OCI-LY1 (cell line): Measurements from ENCODE around the gene HOXB4.

ENCODE experiments used
- H2AFZ ChIP-seq: fragments of 200-600 bp; sonication (generic), shearing (Covaris generic); 2 replicates; pipeline ENCODE4 v1.6.0; 2014; ENCODE audit warnings: antibody characterized with exemption, mild to moderate bottlenecking, low read length
- H3F3A ChIP-seq: fragments of 200-600 bp; sonication (generic), shearing (Covaris generic); 2 replicates; pipeline ENCODE4 v1.6.0; 2014; ENCODE audit warnings: mild to moderate bottlenecking, antibody characterized with exemption, low read length, moderate library complexity; ENCODE audit not compliant: insufficient read depth
- H3K27ac ChIP-seq: fragments of 200-600 bp; sonication (generic); 2 replicates; pipeline ENCODE4 v1.5.1; 2014; ENCODE audit warnings: low read length, mixed run types, mild to moderate bottlenecking, low read depth; ENCODE audit not compliant: poor library complexity, severe bottlenecking
- H3K27me3 ChIP-seq: fragments of 200-600 bp; sonication (generic); 2 replicates; pipeline ENCODE4 v1.6.0; 2014; ENCODE audit warnings: antibody characterized with exemption, mild to moderate bottlenecking, low read length, moderate library complexity; ENCODE audit not compliant: insufficient read depth
- H3K36me3 ChIP-seq: fragments of 200-600 bp; sonication (generic); 2 replicates; pipeline ENCODE4 v1.6.1; 2014; ENCODE audit warnings: mild to moderate bottlenecking, antibody characterized with exemption, low read length, moderate library complexity, mixed read lengths; ENCODE audit not compliant: insufficient read depth
- H3K4me1 ChIP-seq: fragments of 200-600 bp; sonication (generic); 2 replicates; pipeline ENCODE4 v1.5.1; 2014; ENCODE audit warnings: mild to moderate bottlenecking, low read length, moderate library complexity; ENCODE audit not compliant: insufficient read depth, severe bottlenecking
- H3K4me2 ChIP-seq: fragments of 200-600 bp; sonication (generic), shearing (Covaris generic); 2 replicates; pipeline ENCODE4 v1.6.1; 2014; ENCODE audit warnings: low read length
- H3K4me3 ChIP-seq: fragments of 200-600 bp; sonication (generic); 2 replicates; pipeline ENCODE4 v1.5.1; 2014; ENCODE audit warnings: low read length, low read depth, mild to moderate bottlenecking, mixed read lengths; ENCODE audit not compliant: poor library complexity, severe bottlenecking
- H3K79me2 ChIP-seq: fragments of 200-600 bp; shearing (Covaris generic); 2 replicates; pipeline ENCODE4 v1.6.1; 2016; ENCODE audit warnings: mixed run types, low read length, mixed read lengths; ENCODE audit not compliant: insufficient read depth
- H3K9ac ChIP-seq: fragments of 200-600 bp; sonication (generic), shearing (Covaris generic); 2 replicates; pipeline ENCODE4 v1.6.1; 2014; ENCODE audit warnings: mild to moderate bottlenecking, low read length, mixed read lengths
- H3K9me2 ChIP-seq: fragments of 200-600 bp; sonication (generic), shearing (Covaris generic); 2 replicates; pipeline ENCODE4 v1.6.1; 2014; ENCODE audit warnings: low read depth, mild to moderate bottlenecking, low read length, mixed read lengths
- H3K9me3 ChIP-seq: fragments of 200-600 bp; shearing (Covaris generic); 2 replicates; pipeline ENCODE4 v1.6.1; 2014; ENCODE audit warnings: low read length, mixed read lengths
- H4K20me1 ChIP-seq: fragments of 200-600 bp; sonication (generic), shearing (Covaris generic); 2 replicates; pipeline ENCODE4 v1.6.0; 2016; ENCODE audit warnings: mild to moderate bottlenecking, low read length; ENCODE audit not compliant: insufficient read depth
- EZH2 ChIP-seq: fragments of 200-600 bp; sonication (generic), shearing (Covaris generic); IDR thresholded peaks from 2 replicates; pipeline ENCODE4 v1.8.0; 2017; ENCODE audit warnings: borderline replicate concordance, mixed run types, mild to moderate bottlenecking, antibody characterized with exemption, low read length, moderate library complexity, mixed read lengths
- TF ChIP-seq, protein P1 (sequence below): fragments of 200-600 bp; sonication (generic), shearing (Covaris generic); IDR thresholded peaks from 2 replicates; pipeline ENCODE4 v1.5.1; 2017; ENCODE audit warnings: mild to moderate bottlenecking, antibody characterized with exemption, low read length, moderate library complexity, mixed read lengths

The HOXB4 gene

DNA sequence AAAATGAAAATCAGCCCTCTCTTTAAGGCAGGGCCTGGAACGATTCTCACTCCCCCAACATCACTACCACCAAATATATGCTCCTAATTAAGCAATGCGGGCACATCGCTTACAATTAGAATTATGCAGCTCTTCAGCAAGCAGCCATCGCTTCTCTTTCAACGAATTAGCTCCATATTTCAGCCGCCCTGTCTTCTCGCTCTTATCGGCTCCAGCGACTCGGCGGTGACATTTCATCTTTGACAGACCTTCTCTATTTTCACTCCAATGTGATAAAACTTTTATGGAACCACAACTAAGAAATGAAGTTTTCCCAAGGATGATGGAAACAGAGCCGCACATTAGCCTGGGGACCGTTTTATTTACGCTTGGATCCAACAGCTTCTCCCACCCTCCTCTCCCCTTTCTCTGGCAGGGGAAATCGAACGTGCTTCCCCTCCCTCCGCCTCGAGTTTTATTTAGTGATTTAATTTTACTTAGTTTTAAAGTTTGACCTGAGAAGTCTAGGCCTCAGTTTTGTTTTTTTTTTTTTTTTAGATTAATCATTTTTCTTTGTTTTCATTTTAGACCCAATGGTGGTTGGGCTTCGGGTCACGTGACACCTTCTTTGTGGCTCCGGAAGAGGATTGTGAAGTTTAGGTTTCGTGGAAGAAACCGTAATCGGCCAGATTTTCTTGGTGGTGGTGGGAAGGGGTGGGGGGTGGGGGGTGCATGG is 30.2 kb downstream of the HOXB4 start:
- H3F3A ChIP-seq = no peaks in the 10 kb centered on the region
- TF ChIP-seq EZH2 = no peak
- TF ChIP-seq, protein P1, sequence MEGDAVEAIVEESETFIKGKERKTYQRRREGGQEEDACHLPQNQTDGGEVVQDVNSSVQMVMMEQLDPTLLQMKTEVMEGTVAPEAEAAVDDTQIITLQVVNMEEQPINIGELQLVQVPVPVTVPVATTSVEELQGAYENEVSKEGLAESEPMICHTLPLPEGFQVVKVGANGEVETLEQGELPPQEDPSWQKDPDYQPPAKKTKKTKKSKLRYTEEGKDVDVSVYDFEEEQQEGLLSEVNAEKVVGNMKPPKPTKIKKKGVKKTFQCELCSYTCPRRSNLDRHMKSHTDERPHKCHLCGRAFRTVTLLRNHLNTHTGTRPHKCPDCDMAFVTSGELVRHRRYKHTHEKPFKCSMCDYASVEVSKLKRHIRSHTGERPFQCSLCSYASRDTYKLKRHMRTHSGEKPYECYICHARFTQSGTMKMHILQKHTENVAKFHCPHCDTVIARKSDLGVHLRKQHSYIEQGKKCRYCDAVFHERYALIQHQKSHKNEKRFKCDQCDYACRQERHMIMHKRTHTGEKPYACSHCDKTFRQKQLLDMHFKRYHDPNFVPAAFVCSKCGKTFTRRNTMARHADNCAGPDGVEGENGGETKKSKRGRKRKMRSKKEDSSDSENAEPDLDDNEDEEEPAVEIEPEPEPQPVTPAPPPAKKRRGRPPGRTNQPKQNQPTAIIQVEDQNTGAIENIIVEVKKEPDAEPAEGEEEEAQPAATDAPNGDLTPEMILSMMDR = no peak
- no peaks in the 10 kb centered on the region for H3K36me3 ChIP-seq
- no peaks in the 10 kb centered on the region for H3K79me2 ChIP-seq
- H3K9me3 ChIP-seq = no peaks in the 10 kb centered on the region
- H3K9me2 ChIP-seq = no peaks in the 10 kb centered on the region
- no peak overlapping the region for H2AFZ ChIP-seq
- no peak overlapping the region for H3K9ac ChIP-seq
- H3K4me2 ChIP-seq = no peak overlapping the region
- no peaks in the 10 kb centered on the region for H3K4me1 ChIP-seq
- no peak overlapping the region for H3K4me3 ChIP-seq
- no peak overlapping the region for H3K27ac ChIP-seq
- H3K27me3 ChIP-seq = no peaks in the 10 kb centered on the region
- H4K20me1 ChIP-seq = no peaks in the 10 kb centered on the region

DNA sequence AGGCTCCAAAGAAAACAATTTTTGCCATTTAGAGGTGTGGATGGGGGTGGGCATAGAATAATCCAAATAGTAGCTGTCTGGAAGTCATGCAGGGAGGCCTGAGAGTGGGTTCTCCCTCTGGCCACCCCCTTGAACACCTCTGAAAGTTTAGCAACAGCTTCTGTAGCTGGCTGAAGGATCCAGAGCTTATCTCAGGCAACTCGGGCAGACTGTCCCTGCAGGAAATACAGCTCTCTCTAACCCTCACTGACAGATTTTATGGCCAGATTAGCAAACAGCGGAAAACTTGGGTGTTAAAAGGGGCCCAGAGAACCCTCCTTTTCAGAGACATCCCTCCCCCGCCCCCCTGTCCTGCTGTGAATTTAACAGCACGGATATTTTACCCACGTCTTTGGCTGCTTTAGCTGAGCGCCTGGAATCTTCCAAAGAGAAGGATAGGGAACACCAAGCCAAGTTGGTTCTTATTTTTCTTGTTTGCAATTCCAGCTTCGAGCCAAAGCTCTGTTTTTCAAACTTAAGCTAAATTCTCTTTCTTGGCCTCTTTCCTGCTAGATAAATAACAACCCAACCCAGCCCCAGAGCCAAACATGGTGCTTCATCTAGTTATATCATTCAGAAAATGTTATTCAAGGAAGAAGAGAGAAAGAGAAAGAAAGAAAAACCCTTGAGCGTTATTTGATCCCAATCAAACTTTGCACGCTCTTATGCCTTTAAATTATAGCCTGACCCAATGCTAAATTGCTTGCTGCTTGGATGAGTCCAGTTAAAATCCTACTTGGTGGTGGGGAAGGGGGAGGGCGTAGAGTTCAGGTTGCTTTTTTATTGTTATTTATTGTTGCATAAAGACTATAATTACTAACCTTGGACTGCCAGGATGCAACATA is 31.0 kb downstream of the HOXB4 start:
- Histone ChIP-seq H3K79me2 (no peaks in the 10 kb centered on the region), H3K9ac (no peak overlapping the region)

DNA sequence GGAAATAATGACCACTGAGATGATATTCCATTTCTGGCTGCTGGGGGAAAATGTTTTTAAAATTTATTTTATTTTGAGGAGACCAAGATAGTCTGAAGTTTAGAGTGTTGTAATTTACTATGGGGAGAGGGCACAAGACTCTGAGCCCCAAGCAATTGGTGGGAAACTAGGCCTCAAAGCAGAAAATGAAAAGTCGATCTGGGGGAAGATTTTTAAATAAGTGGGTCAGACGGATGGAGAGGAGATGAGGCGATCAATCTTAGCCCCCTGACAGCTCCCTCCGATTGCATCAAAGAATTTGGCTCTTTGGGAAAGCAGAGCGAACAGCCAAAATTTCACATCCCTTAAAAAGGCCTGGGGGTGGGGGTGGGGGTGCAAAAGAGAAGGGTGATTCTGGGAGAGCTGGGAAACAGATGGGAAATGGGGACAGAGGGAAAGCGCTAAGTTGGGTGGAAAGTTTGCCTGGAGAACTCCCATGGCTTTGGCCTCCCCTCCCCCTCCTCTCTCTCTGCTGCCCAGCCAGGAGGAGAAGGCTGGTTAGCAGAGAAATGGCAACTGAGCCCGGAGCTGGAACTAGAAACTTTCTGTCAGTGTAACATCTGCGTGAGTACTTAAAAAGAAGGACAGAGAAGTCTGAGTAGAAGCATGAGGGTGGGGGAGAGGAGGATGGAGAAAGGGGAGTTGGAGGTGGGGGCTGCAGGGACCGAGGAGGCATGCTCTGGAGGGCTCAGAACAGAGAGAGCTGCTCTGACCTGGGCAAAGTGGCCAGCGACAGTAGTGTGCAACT is 31.8 kb downstream of the HOXB4 start:
- Histone ChIP-seq H3F3A (no peaks in the 10 kb centered on the region), H3K9ac (no peak overlapping the region), H3K27me3 (no peaks in the 10 kb centered on the region), H4K20me1 (no peaks in the 10 kb centered on the region), H3K36me3 (no peaks in the 10 kb centered on the region), H3K9me2 (no peaks in the 10 kb centered on the region), H2AFZ (no peak overlapping the region), H3K79me2 (no peaks in the 10 kb centered on the region), H3K4me3 (no peak overlapping the region), H3K4me2 (no peak overlapping the region), H3K4me1 (no peaks in the 10 kb centered on the region), H3K9me3 (no peaks in the 10 kb centered on the region), H3K27ac (no peak overlapping the region)
- no peak for TF ChIP-seq EZH2
- TF ChIP-seq, protein P1 = no peak

More for the DNA sequence above, 31.0 kb downstream of the HOXB4 start:
- H3K4me1 ChIP-seq = no peaks in the 10 kb centered on the region
- H3K9me2 ChIP-seq = no peaks in the 10 kb centered on the region
- H2AFZ ChIP-seq = no peak overlapping the region
- no peaks in the 10 kb centered on the region for H3F3A ChIP-seq
- H3K27me3 ChIP-seq = no peaks in the 10 kb centered on the region
- no peak overlapping the region for H3K27ac ChIP-seq
- H3K9me3 ChIP-seq = no peaks in the 10 kb centered on the region
- H3K4me3 ChIP-seq = no peak overlapping the region
- H3K4me2 ChIP-seq = no peak overlapping the region
- TF ChIP-seq EZH2 = no peak
- TF ChIP-seq, protein P1 = no peak
- no peaks in the 10 kb centered on the region for H3K36me3 ChIP-seq
- no peaks in the 10 kb centered on the region for H4K20me1 ChIP-seq
